ENCODE data around the gene SPATA22. TPM values are rescaled to one million over a fixed set of nuclear protein-coding genes. Genes with fewer than 3 reads are reported as not detected.

Gene SPATA22
- total RNA-seq, 1 donor from 2014 or later, result not detected

DNA sequence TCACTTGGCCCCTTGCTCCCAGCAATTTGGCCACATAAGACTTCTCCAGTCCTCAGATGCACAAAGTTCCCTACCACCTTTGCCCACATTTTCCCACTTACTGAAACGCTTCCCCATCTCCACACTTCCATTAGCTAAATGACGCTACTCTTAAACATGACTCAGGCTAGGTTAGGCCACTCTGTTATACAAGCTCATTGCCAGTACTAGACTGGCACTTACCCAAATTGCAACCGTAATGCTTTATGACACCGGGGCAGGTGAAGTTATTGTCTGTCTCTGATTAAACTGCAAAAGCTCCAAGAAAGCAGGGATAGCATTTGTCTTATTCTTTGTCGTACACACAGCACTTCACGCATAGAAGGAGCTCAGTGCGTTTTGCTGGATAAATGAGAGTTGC lies 33.4 kb upstream of the SPATA22 start:
- DNase-seq (no peak), ATAC-seq (ENCODE audit: low read depth) (no peak)
- Mint-ChIP-seq H3K9me3 (peaks cover 3% of the 10 kb centered on the region), H3K36me3 (ENCODE audit: low read depth) (no peaks in the 10 kb centered on the region), H3K4me3 (no peak overlapping the region), H3K27ac (no peak overlapping the region), H3K4me1 (no peaks in the 10 kb centered on the region), H3K27me3 (peaks cover 9% of the 10 kb centered on the region)
- intact Hi-C loops (cut with micrococcal nuclease), result no loop called here
- TF ChIP-seq CTCF (IDR thresholded peaks at IDR 0.05), result no peak
- ChIA-PET POLR2A (no interaction called here), CTCF (no interaction called here)

GRCh38 chr17:3503285-3503684 lies 31.7 kb upstream of the SPATA22 start:
- no peak for TF ChIP-seq CTCF (IDR thresholded peaks at IDR 0.05)
- Mint-ChIP-seq H3K27me3 (peaks cover 9% of the 10 kb centered on the region), H3K4me3 (no peak overlapping the region), H3K27ac (no peak overlapping the region), H3K4me1 (no peaks in the 10 kb centered on the region), H3K9me3 (no peaks in the 10 kb centered on the region), H3K36me3 (ENCODE audit: low read depth) (no peaks in the 10 kb centered on the region)
- ChIA-PET POLR2A (no interaction called here), CTCF (no interaction called here)
- DNase-seq (no peak), ATAC-seq (ENCODE audit: low read depth) (no peak)
- intact Hi-C loops (cut with micrococcal nuclease), result no loop called here

DNA sequence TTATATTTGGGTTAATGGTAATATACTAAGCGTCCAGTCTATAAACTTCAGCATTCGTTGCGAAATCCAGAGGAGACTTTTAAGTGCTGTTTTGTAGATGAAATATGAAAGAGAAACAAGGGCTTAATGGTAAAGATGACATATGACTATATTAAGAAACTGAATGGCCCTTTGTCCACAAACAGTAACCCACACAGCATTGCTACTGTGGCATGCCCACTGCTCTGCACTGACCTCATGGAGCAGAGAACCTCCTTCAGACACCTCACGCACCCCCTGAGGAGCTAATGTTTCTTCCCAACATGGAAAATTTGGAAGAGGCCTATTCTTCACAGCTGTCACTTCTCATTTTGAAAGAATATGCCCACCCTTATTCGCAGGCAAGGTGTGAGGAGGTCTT lies 30.8 kb upstream of the SPATA22 start:
- ChIA-PET POLR2A (no interaction called here), CTCF (no interaction called here)
- ATAC-seq (ENCODE audit: low read depth) (no peak), DNase-seq (no peak)
- intact Hi-C loops (cut with micrococcal nuclease), result no loop called here
- no peaks in the 10 kb centered on the region for H3K4me1 Mint-ChIP-seq
- H3K27ac Mint-ChIP-seq, result no peak overlapping the region
- H3K27me3 Mint-ChIP-seq, result peaks cover 9% of the 10 kb centered on the region
- TF ChIP-seq CTCF (IDR thresholded peaks at IDR 0.05), result no peak
- no peaks in the 10 kb centered on the region for H3K9me3 Mint-ChIP-seq
- no peak overlapping the region for H3K4me3 Mint-ChIP-seq
- H3K36me3 Mint-ChIP-seq (ENCODE audit: low read depth), result no peaks in the 10 kb centered on the region

DNA sequence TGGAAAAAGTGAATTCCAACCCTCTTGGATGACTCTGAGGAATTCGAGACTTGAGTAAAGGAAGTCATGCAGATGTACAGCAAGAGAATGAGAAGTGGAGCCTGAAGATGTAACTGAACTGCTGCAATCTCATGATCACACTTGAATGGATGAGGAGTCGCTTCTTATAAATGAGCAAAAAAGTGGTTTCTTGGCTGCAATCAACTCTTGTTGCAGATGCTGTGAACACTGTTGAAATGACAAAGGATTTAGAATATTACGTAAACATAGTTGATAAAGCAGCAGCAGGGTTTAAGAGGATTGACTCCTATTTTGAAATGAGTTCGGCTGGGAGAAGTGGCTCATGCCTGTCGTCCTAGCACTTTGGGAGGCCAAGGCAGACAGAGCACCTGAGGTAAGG lies 29.7 kb upstream of the SPATA22 start:
- Mint-ChIP-seq H3K27me3 (peaks cover 9% of the 10 kb centered on the region), H3K4me3 (no peak overlapping the region), H3K4me1 (no peaks in the 10 kb centered on the region), H3K27ac (no peak overlapping the region), H3K36me3 (ENCODE audit: low read depth) (no peaks in the 10 kb centered on the region), H3K9me3 (no peaks in the 10 kb centered on the region)
- ChIA-PET POLR2A (no interaction called here), CTCF (no interaction called here)
- ATAC-seq (ENCODE audit: low read depth), result no peak
- no peak for DNase-seq
- no peak for TF ChIP-seq CTCF (IDR thresholded peaks at IDR 0.05)
- intact Hi-C loops (cut with micrococcal nuclease), result no loop called here

DNA sequence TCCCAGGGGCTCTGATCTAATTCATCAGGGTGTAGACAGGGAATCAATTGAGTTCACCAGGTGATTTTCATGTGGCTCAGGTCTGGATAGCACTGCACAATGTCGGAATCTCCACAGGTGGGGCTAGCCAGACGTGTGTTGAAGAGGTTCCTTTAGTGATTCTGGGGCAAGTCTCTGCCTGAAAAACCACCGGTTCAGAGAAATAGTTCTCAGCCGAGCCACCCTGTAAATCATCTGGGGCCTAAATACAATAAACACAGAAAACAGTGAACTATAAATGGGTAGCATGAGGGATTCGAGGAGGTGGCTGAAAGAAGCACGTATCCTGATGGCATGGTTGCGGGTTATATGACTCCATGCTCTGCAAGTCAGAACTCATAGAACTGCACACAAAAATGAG lies 25.5 kb upstream of the SPATA22 start:
- Mint-ChIP-seq H3K9me3 (no peaks in the 10 kb centered on the region), H3K4me1 (no peaks in the 10 kb centered on the region), H3K27ac (no peak overlapping the region), H3K27me3 (peaks cover 2% of the 10 kb centered on the region), H3K36me3 (ENCODE audit: low read depth) (no peaks in the 10 kb centered on the region), H3K4me3 (no peak overlapping the region)
- POLR2A ChIA-PET, result no interaction called here
- no peak for TF ChIP-seq CTCF (IDR thresholded peaks at IDR 0.05)
- DNase-seq, result no peak
- intact Hi-C loops (cut with micrococcal nuclease), result no loop called here
- CTCF ChIA-PET, result no interaction called here
- ATAC-seq (ENCODE audit: low read depth), result no peak

All from activated B cell treated with CpG ODN at 0.5 μM for 24 hours (primary cell).